Stimulated activated CD8-positive, alpha-beta memory T cell treated with anti-CD3 and anti-CD28 coated beads, Interleukin-12 subunit alpha, Interleukin-12 subunit beta, amount 100 ng/mL, for 24 hours (primary cell): ENCODE measurements around the gene KCNMB2.

Source experiments
- DNase-seq: peaks from one replicate; pipeline ENCODE4 v3.0.0-alpha.2; 2020; ENCODE audit errors: extremely low read depth

Gene KCNMB2

DNA sequence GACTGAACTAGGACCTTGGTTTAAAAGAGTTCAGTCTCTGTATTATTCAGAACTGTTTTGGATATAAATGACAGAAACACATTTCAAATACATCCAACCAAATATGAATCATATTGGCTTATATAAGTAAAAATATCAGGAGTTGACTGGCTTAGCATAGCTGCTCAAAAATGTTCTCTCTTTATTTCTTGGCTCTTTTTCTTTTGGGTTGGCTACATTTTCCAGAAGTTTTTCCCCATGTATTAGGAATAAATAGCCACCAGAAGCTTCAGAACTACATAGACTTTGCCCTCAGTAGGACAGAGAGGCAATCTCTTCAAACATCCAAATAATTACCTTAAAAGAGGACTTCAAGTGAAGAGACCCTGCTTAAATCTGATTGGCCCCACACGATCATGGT lies 32.7 kb downstream of the KCNMB2 start:
- DNase-seq, result no peak

DNA sequence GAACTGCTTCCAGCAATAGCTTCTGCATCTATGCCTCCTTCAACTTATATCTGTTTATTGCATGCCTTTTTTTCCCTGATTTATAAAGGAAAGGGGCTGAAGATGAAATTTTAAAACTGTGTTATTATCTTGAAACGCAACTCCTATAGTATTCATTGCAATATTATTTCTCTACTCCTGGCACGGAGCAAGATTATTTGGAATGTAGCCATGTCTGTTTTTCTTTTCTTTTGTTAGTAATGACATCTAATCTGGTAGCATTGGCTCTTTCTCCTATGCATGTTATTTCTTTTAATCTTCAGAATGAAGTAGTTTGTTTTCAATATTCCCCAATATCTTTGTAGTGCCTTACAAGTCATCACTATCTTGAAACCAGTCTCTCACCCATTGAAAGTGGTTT lies 33.6 kb downstream of the KCNMB2 start:
- no peak for DNase-seq

- no peak for DNase-seq
Observed at GRCh38 chr3:178583963-178584575, 47.8 kb downstream of the KCNMB2 start.

- no peak for DNase-seq
Observed at GRCh38 chr3:178584722-178585380, 48.6 kb downstream of the KCNMB2 start.

DNA sequence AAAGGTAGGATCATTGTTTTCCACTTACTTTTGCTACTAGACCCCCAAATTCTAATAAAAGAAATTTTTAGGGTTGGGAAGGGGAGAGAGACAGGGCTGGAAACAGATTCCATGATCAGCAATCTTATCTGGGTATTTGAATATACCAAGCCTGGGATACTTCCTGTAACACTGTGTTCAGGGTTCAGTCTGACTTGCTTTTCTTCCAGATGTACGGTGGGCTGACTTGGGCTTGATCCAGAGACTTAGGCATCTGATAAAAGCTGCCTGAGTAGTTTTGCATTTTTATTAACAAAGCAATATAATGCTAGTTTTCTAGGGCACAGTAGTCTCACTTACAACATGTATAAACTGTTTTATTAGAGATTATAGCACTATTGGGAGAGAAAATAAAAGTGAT lies 49.2 kb downstream of the KCNMB2 start:
- DNase-seq, result no peak

- DNase-seq, result no peak
Observed at GRCh38 chr3:178586076-178586475, 49.8 kb downstream of the KCNMB2 start.

DNA sequence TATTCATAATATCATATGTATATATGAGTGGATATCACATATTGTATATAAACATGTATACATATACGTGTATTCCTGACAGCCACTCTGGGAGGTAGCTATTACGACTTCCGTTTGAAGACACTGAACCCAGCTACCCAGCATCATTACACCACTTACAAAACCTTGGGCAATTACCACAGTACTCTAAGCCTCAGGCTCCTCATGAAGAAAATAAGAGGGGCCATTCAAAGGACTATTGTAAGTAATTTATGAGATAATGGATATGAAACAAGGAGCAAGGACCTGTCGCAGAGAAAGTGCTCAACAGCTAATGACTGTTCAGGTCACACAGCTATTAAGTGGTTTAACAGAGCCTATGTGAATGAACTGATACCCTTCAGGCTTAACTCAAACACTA lies 52.4 kb downstream of the KCNMB2 start:
- DNase-seq, result no peak

DNA sequence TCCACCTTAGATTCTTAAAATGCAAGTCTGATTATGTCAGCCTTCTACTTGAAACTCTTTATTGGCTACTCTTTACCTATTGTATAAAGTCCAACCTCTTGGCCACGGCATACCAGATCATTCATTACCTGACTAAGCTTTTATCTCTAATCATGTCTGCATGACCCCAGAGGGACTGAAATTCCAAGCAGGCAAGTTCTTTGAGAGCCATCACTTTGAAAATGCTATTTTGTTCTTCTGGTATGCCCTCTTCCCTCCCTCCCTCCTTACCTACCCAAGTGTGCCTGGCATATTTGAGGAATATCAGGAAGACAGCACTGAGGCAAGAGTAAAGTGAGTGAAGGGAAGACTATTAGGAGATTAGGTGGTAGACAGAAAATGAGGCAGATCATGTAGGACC lies 57.5 kb downstream of the KCNMB2 start:
- no peak for DNase-seq

DNA sequence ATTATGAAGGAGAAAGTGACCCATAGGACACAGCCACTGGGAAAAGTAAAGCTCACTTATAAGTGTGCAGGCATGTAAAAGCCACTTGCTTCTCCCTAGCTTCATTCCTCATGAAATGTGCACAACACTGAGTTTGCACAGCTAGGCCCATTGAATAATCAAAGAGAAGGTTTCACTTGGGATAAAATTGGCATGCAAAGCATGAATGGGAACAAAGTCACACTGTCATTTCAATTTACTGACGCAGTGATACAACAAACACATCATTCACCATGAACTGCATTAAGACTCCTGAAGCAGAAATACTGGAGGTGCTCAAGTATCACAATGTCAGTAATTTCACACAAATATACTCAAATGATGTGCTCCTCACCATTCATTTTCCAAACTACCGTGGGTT lies 61.1 kb downstream of the KCNMB2 start:
- DNase-seq, result no peak

GRCh38 chr3:178602856-178603255 lies 66.6 kb downstream of the KCNMB2 start:
- no peak for DNase-seq

DNA sequence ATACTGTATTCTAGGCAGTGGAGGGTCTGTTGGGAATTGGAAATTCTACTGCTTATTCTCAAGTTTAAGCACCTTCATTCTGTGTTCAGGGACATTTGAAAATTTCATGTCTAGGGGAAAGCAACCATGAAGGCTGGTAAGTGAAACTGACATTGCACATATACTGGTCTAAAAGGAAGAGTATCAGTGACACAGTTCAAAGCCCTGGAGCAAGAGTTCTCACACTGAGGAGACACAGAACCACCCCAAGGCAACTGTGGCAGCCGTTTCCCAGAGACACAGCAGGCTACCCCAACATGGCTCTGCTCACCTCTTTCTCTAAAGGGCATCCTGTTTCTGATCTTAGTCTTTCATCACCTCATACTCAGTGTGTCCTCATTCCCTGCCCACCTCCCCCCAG lies 67.5 kb downstream of the KCNMB2 start:
- no peak for DNase-seq

DNA sequence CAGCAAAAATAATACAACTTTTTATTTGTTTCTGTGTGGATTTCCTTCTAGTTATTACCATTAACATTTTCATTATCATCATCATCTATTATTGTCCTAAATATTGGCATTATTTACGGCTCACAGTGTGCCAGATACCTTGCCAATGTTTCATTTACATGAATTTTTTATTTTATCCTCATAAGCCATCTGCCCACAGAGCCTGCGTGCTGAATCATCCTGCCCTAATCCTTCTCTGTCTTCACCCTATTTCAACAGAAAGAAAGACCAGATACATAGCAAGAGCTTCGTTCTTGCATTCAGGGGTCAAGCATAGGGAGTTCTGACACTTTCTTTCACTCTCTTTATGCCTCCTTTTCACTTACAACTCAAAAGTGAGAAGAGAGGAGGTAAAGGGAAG lies 82.0 kb downstream of the KCNMB2 start:
- DNase-seq, result no peak

- no peak for DNase-seq
Observed at GRCh38 chr3:178618896-178619295, 82.7 kb downstream of the KCNMB2 start.

- no peak for DNase-seq
Observed at GRCh38 chr3:178623666-178624255, 87.5 kb downstream of the KCNMB2 start.

GRCh38 chr3:178624276-178624675 lies 88.0 kb downstream of the KCNMB2 start:
- no peak for DNase-seq

DNA sequence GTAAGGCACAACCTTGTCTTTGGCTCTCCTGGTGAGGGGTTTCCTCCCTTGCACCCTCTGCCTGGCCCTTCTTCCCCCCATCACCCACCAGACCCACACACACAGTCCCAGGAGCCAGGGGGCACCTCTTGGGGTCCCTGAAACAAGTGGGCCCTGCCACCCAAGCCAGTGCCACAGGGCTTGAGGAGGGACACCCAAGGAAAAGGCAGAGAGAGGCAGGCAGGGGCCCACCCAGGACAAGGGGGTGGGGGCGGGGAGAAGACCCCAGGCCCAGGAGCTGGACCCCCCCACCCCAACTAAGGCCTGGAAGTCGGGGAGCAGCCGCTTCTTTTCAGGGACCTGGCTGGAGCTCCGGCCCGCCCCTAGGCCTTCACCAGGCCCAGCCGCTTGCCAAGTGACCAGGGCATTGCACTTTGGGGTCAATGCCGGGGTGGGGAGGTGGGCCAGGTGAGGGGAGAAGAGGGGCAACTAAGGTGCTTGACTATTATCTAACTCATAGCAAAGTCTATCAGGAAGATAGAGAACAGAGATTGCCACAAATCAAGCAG lies 88.9 kb downstream of the KCNMB2 start:
- no peak for DNase-seq

DNA sequence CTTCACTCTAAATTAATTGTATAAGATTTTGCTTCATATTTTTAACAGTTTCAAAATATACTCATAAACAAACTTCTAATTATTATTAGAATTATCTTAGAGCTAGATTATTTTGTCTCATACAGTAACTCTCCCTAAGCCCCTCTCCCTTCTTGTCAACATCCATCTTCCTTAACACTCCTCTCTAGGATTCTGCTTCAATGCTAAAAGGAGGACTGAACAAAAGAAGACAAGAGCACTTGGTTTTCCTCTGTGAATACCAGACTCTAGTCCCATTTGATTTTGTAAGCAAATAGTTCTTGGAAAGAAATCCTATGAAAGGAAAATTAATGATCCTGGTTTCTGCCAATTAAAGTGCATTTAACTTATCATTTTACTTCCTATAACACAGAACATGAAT lies 91.8 kb downstream of the KCNMB2 start:
- DNase-seq, result no peak

DNA sequence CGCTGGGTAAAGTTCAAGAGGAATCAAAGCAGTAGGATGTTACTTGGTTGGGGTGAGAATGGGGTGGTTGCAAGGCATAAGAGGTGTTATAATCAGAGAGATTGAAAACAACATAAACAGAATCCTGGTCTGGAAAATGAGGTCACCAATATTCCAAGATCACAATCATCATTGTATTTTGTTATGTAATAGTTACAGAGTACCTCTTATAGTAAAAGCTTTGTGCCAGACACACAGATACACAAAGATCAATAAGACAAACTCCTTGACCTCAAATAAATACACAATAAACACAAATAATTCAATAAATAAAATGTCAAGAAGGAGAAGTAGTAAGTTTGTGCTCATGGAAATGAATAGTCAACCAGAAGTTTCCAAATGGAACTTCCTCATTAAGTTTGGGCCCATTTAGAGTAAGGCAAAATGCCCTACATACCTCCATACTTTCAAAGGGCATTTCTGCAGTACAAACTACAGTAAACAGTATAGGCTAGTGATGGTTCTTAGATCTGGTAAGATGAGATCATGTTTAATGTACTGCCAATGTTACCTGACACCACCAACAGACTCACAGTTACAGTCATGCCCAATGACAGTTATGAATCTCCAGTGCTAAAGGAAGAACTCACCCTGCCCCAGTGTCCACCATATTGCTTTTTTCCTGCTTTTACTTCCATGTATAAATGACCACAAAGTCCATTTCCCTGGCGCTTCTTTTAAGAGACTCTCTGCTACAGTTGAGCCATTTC lies 93.4 kb downstream of the KCNMB2 start:
- DNase-seq, result no peak

- DNase-seq, result no peak
Observed at GRCh38 chr3:178631950-178632349, 95.7 kb downstream of the KCNMB2 start.

DNA sequence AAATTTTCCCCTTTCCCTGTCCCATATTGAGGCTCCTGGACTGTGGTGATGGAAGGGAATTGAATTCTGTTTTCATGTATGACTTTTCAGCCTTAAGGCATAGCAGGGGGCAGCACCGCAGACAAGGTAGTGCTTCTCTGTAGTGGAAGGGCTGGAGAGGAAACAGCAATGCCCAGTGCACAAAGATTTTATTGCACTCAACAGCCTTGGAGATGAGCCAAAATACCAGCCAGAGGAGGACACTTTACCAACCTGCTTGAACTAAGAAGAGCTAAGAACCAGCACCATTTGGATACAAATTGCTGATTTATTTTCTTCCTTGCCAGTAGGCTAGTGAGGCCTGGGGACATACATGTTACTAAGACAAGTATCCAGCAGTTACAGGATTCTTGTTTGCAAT lies 98.7 kb downstream of the KCNMB2 start:
- no peak for DNase-seq

DNA sequence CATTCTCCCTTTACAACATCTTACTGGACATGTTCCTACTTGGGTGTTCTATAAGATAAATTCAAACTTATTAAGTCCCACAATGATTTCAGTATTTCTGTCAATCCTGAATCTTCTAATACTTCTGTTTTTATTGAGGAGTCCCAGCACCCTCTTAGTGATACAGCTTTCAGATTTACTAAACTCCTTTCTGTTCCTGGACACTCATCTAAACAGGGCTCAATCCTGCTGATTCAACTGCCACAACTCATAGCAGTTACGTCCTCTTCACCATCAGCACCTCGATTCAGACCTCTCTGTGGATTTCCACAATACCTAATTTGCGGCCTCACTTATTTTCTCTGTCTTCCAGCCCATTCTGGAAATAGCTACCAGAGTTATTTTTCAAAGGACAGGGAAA lies 101.6 kb downstream of the KCNMB2 start:
- DNase-seq, result no peak

DNA sequence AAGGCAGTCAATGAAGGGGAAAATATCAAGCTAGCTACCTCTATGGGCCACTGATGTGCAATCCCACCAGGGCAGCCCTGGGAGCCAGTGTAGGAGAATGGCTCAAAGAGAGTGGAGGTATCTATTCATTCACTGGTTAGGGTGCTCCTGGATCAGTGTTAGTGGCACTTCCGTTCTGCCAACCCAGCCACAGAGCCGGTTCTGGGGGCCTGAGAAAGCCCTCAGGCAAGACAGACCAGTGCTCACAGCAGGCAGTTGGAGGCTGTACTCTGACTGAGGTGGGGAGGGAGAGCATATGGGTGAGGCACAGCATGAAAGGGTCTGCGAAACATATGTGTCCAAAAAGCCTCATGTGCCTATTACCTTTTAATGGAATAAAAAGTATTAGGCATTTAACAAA lies 109.3 kb downstream of the KCNMB2 start:
- DNase-seq, result no peak
